IMR-90 (cell line): ENCODE data around the gene ZFYVE26.

Experiments used
- CEBPB ChIP-seq: IDR thresholded peaks from 2 replicates; pipeline ENCODE4 v1.6.1; 2012; ENCODE audit warnings: low read depth, low read length, improper control_type of control experiment
- MAFK ChIP-seq: IDR thresholded peaks from 2 replicates; pipeline ENCODE4 v1.6.1; 2012; ENCODE audit warnings: low read depth, low read length, improper control_type of control experiment
- RAD21 ChIP-seq: IDR thresholded peaks from 2 replicates; pipeline ENCODE4 v1.6.1; 2012; ENCODE audit warnings: low read length, improper control_type of control experiment
- RCOR1 ChIP-seq: IDR thresholded peaks from 2 replicates; pipeline ENCODE4 v1.6.1; 2012; ENCODE audit warnings: mild to moderate bottlenecking, low read length, improper control_type of control experiment; ENCODE audit not compliant: insufficient replicate concordance
- SMC3 ChIP-seq: fragments of 150-350 bp; IDR thresholded peaks from 2 replicates; pipeline ENCODE4 v1.6.1; 2016; ENCODE audit warnings: low read depth, mild to moderate bottlenecking, antibody characterized with exemption, low read length, moderate library complexity
- TF ChIP-seq, protein P1 (sequence below): conservative IDR thresholded peaks from 2 replicates; pipeline ENCODE4 v1.5.1; 2012; ENCODE audit warnings: mild to moderate bottlenecking, low read depth, low read length, improper control_type of control experiment

DNA sequence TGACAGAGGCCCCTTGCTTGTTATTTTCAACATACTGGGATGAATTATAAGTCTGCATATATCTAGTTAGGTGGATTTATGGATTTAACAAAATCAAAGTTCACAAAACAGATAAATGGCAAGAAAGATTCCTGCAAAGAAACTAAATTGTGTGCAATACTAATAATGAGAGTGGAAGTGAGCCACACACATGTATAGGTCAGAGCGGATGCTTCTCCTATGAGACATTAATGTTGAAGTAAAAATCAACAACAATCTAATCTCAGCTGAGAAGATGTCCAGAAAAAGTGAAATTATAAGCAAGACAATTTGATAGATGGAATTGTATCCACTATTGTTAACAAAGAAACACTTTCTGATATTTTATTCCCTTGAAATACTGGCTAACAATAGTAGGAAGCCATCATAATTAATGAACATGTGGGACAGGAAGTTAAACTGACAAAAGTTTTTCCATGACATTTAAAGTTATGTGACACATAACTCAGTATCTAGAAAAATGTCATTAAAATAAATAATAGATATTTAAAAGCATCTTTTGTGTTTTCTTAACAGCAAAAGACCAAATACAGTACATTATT is 42.9 kb upstream of the ZFYVE26 start:
- TF ChIP-seq CEBPB (no peak), SMC3 (no peak), RCOR1 (no peak), RAD21 (no peak), MAFK (no peak)
- TF ChIP-seq, protein P1, sequence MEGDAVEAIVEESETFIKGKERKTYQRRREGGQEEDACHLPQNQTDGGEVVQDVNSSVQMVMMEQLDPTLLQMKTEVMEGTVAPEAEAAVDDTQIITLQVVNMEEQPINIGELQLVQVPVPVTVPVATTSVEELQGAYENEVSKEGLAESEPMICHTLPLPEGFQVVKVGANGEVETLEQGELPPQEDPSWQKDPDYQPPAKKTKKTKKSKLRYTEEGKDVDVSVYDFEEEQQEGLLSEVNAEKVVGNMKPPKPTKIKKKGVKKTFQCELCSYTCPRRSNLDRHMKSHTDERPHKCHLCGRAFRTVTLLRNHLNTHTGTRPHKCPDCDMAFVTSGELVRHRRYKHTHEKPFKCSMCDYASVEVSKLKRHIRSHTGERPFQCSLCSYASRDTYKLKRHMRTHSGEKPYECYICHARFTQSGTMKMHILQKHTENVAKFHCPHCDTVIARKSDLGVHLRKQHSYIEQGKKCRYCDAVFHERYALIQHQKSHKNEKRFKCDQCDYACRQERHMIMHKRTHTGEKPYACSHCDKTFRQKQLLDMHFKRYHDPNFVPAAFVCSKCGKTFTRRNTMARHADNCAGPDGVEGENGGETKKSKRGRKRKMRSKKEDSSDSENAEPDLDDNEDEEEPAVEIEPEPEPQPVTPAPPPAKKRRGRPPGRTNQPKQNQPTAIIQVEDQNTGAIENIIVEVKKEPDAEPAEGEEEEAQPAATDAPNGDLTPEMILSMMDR: no peak
